HG02588 (cell line): ENCODE results near the gene BACH2.
"Not testable (repeated sequence)": the region's sequence is repeated elsewhere in the genome, so short reads cannot be mapped to it uniquely, and the experiment has no call there.

Source experiments
- ATAC-seq: cut with Tn5 transposase; IDR thresholded peaks from one replicate; pipeline ENCODE4 v1.9.1; 2021; ENCODE audit warnings: mild to moderate bottlenecking, moderate library complexity; ENCODE audit not compliant: unreplicated experiment

BACH2 gene

GRCh38 chr6:90131614-90132423 lies 164.8 kb downstream of the BACH2 start:
- ATAC-seq: no peak

GRCh38 chr6:90131125-90131524 lies 165.5 kb downstream of the BACH2 start:
- ATAC-seq: no peak

GRCh38 chr6:90128687-90129086 lies 168.0 kb downstream of the BACH2 start:
- not testable (repeated sequence) for ATAC-seq

GRCh38 chr6:90127595-90127994 lies 169.0 kb downstream of the BACH2 start:
- no peak for ATAC-seq

- ATAC-seq: no peak
These were observed 169.8 kb downstream of the BACH2 start for GRCh38 chr6:90126839-90127238.

- no peak for ATAC-seq
These were observed 170.5 kb downstream of the BACH2 start for GRCh38 chr6:90126181-90126580.

GRCh38 chr6:90124874-90125510 lies 171.7 kb downstream of the BACH2 start:
- no peak for ATAC-seq

- no peak for ATAC-seq
These were observed 172.8 kb downstream of the BACH2 start for GRCh38 chr6:90123831-90124230.

- ATAC-seq: no peak
These were observed 174.7 kb downstream of the BACH2 start for GRCh38 chr6:90121982-90122381.

- no peak for ATAC-seq
These were observed 176.3 kb downstream of the BACH2 start for GRCh38 chr6:90120327-90120726.

- ATAC-seq: no peak
These were observed 177.0 kb downstream of the BACH2 start for GRCh38 chr6:90119618-90120017.

- no peak for ATAC-seq
These were observed 178.1 kb downstream of the BACH2 start for GRCh38 chr6:90118581-90118980.

- no peak for ATAC-seq
These were observed 178.6 kb downstream of the BACH2 start for GRCh38 chr6:90118069-90118468.

- ATAC-seq: not testable (repeated sequence)
These were observed 180.5 kb downstream of the BACH2 start for GRCh38 chr6:90116126-90116525.

- no peak for ATAC-seq
These were observed 183.3 kb downstream of the BACH2 start for GRCh38 chr6:90113389-90113788.

- no peak for ATAC-seq
These were observed 185.3 kb downstream of the BACH2 start for GRCh38 chr6:90111387-90111786.

- no peak for ATAC-seq
These were observed 185.7 kb downstream of the BACH2 start for GRCh38 chr6:90110971-90111370.

GRCh38 chr6:90109141-90109540 lies 187.5 kb downstream of the BACH2 start:
- ATAC-seq: no peak

GRCh38 chr6:90107771-90108282 lies 188.8 kb downstream of the BACH2 start:
- peak; percentile 80 for ATAC-seq

GRCh38 chr6:90107371-90107770 lies 189.3 kb downstream of the BACH2 start:
- no peak for ATAC-seq

- ATAC-seq: no peak
These were observed 190.2 kb downstream of the BACH2 start for GRCh38 chr6:90106449-90106848.

GRCh38 chr6:90105506-90106170 lies 191.0 kb downstream of the BACH2 start:
- no peak for ATAC-seq
